K562 (cell line): ENCODE data around the gene TRMT112. TPM values are rescaled to one million over a fixed set of nuclear protein-coding genes. Genes with fewer than 3 reads are reported as not detected.

Experiments
- AFF1 ChIP-seq, 2 experiments: fragments of 450-650 bp; IDR thresholded peaks; 2 replicates each; pipeline ENCODE4 v1.6.1; 2018; ENCODE audit warnings: mild to moderate bottlenecking in 2 of 2, low read depth in 1 of 2; ENCODE audit not compliant: partially characterized antibody in 2 of 2
- AFF4 ChIP-seq: sonication (generic); formaldehyde crosslinking; IDR thresholded peaks from 2 replicates; pipeline ENCODE4 v1.8.0; 2023; ENCODE audit warnings: mild to moderate bottlenecking, missing genetic modification reagents
- CAMTA2 ChIP-seq: fragments of 250-450 bp; sonication (Bioruptor Pico); conservative IDR thresholded peaks from 2 replicates; pipeline ENCODE4 v1.5.1; 2022
- CGGBP1 ChIP-seq: fragments of 250-450 bp; sonication (Bioruptor Pico); IDR thresholded peaks from 2 replicates; pipeline ENCODE4 v1.9.0; 2021; ENCODE audit warnings: mild to moderate bottlenecking
- CLOCK ChIP-seq: fragments of 250-450 bp; sonication (Bioruptor Pico); IDR thresholded peaks from 2 replicates; pipeline ENCODE4 v1.4.0; 2020; ENCODE audit warnings: mild to moderate bottlenecking, moderate library complexity, borderline replicate concordance
- GTF2B ChIP-seq: IDR thresholded peaks from 2 replicates; pipeline ENCODE4 v1.6.1; 2011; ENCODE audit not compliant: insufficient read length; ENCODE audit errors: extremely low read depth
- LEF1 ChIP-seq: fragments of 450-650 bp; IDR thresholded peaks from 2 replicates; pipeline ENCODE4 v1.6.1; 2016; ENCODE audit warnings: mild to moderate bottlenecking
- PML ChIP-seq: IDR thresholded peaks from 2 replicates; pipeline ENCODE4 v1.6.1; 2012; ENCODE audit warnings: low read length, inconsistent platforms
- PTRF ChIP-seq: fragments of 450-650 bp; IDR thresholded peaks from 2 replicates; pipeline ENCODE4 v1.6.1; 2016; ENCODE audit warnings: mild to moderate bottlenecking, missing genetic modification characterization, missing compliant biosample characterization
- RFX5 ChIP-seq: IDR thresholded peaks from 2 replicates; pipeline ENCODE4 v1.6.1; 2011; ENCODE audit warnings: low read depth, mild to moderate bottlenecking, improper control_type of control experiment, low read length
- WHSC1 ChIP-seq: IDR thresholded peaks from one replicate; pipeline ENCODE4 v1.6.1; 2012; ENCODE audit warnings: low read length, control low read depth, inconsistent platforms
- ZNF431 ChIP-seq: sonication (generic); formaldehyde crosslinking; IDR thresholded peaks from 2 replicates; pipeline ENCODE4 v1.8.0; 2022; ENCODE audit warnings: mild to moderate bottlenecking, missing genetic modification reagents
- ZNF76 ChIP-seq: fragments of 250-450 bp; sonication (Bioruptor Pico); IDR thresholded peaks from 2 replicates; pipeline ENCODE4 v1.4.0; 2020; ENCODE audit warnings: mild to moderate bottlenecking, moderate library complexity, borderline replicate concordance
- ZNF77 ChIP-seq: fragments of 250-450 bp; sonication (Bioruptor Pico); IDR thresholded peaks from 2 replicates; pipeline ENCODE4 v1.5.0; 2020
- ZSCAN29 ChIP-seq: fragments of 450-650 bp; IDR thresholded peaks from 2 replicates; pipeline ENCODE4 v1.6.1; 2017
- polyA plus RNA-seq, 8 experiments: library from polyadenylated mRNA; depleted of rRNA in 4 of 8; stranded (reverse) in 5 of 8; unstranded in 3 of 8; fragments of >200 nt; fragmentation: Nextera tagmentation in 2 of 8; fragmentation: Illumina TruSeq in 1 of 8; extraction: Ambion mirVana in 2 of 8; extraction: Trizol in 1 of 8; gene quantifications; 2 replicates each; pipeline versions ENCODE4 v1.2.1 to v1.2.3, GENCODE V29; 2011 to 2014; ENCODE audit warnings: inconsistent platforms in 1 of 8, missing spikeins in 1 of 8
- total RNA-seq, 7 experiments: library from RNA; depleted of rRNA in 6 of 7; stranded (reverse); fragments of >200 nt in 6 of 7; fragmentation: Illumina TruSeq in 2 of 7; extraction: Trizol in 2 of 7; gene quantifications; 2 replicates each; pipeline versions ENCODE4 v1.2.1 to v1.2.3, GENCODE V29; 2011 to 2021; ENCODE audit warnings: low replicate concordance in 1 of 7

The TRMT112 gene
- total and polyA plus RNA-seq, 9 of the 15 experiments (the other 6 are each of a cell fraction or from before 2014, with no cell fraction given), result 162 to 444 (median 300) TPM

GRCh38 chr11:64284962-64285884 lies 32.1 kb downstream of the TRMT112 start, which contains the start of gene GPR137 (continued):
- TF ChIP-seq AFF4 (CRISPR knock-in tag) (no peak), AFF1 (IDR thresholded peaks at IDR 0.05; ENCODE audit: low read depth in 1 of 2, partially characterized antibody in 2 of 2) (no peak), PML (0 out of 2 replicates have a peak, but pooled peaks have one; percentile 33), ZNF76 (CRISPR knock-in tag) (no peak), CGGBP1 (CRISPR knock-in tag) (no peak), GTF2B (peak; percentile 97), LEF1 (no peak), CLOCK (CRISPR knock-in tag) (no peak), ZNF431 (CRISPR knock-in tag) (no peak), ZSCAN29 (no peak), CAMTA2 (0 out of 2 replicates have a peak, but pooled peaks have one; percentile 20), RFX5 (no peak), WHSC1 (no peak), PTRF (tag) (no peak), ZNF77 (CRISPR knock-in tag) (no peak)
